ENCODE measurements around the gene PHYKPL. TPM values are rescaled to one million over a fixed set of nuclear protein-coding genes. Genes with fewer than 3 reads are reported as not detected.

PHYKPL gene
- total and polyA plus RNA-seq, 2 of the 4 experiments (the other 2 are of a cell fraction) = 10.0 to 24.5 TPM

DNA sequence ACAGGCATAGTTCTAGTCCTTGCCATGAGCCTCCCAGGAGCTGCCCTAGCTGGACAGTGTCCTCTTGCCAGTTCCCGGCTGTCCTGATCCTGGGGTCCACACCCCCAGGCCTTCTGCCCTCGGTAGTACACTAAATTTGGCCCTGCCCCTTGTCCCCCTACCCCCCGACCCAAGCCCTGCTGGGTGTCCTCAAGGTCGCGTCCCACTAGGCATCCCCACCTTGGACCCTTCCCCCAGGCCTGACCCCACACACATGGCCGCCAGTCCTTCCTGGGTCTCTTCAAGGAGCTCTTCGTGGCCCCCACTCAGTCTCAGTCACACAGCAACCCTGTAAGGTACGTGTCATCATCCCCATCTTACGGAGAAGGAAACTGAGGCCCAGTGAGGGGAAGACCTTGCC lies 40.0 kb upstream of the PHYKPL start:
- Histone ChIP-seq H3K56ac (ENCODE audit: extremely low read depth, insufficient read depth, low read length) (no peak overlapping the region), H2BK20ac (ENCODE audit: low read depth, low read length) (no peak overlapping the region), H3K79me1 (ENCODE audit: low read depth in 1 of 2, low read length in 2 of 2) (no peaks in the 10 kb centered on the region), H3K4me2 (ENCODE audit: low read depth, low read length) (no peak overlapping the region), H4K5ac (ENCODE audit: low read depth, low read length) (no peak overlapping the region), H3K9ac (ENCODE audit: low read depth, low read length) (no peak overlapping the region), H2AFZ (replicated peaks; ENCODE audit: low read length, poor library complexity) (no peak overlapping the region), H3K27ac (ENCODE audit: insufficient read depth, low read length) (no peak overlapping the region), H2AK5ac (ENCODE audit: low read depth, low read length) (no peak overlapping the region), H3K36me3 (ENCODE audit: control insufficient read depth, insufficient read depth, low read length) (no peaks in the 10 kb centered on the region), H3K4me1 (ENCODE audit: control insufficient read depth, insufficient read depth, low read length) (no peaks in the 10 kb centered on the region), H3K23ac (ENCODE audit: low read depth, low read length) (no peak overlapping the region), H4K91ac (ENCODE audit: insufficient read depth, low read depth, low read length) (no peak overlapping the region), H4K20me1 (ENCODE audit: insufficient read depth, low read length) (no peaks in the 10 kb centered on the region), H3K9me1 (ENCODE audit: insufficient read depth, low read length) (no peaks in the 10 kb centered on the region), H3K27me3 (ENCODE audit: control insufficient read depth, insufficient read depth, low read length) (no peaks in the 10 kb centered on the region; the same call in 1 of the 2 replicates), H2BK15ac (ENCODE audit: low read depth, low read length) (no peak overlapping the region), H2BK120ac (ENCODE audit: low read depth, low read length) (no peak overlapping the region), H2AK9ac (replicated peaks; ENCODE audit: low read depth, low read length, poor library complexity) (no peak overlapping the region), H3K14ac (replicated peaks; ENCODE audit: low read depth, low read length) (no peak overlapping the region), H4K8ac (ENCODE audit: low read depth in 2 of 2, low read length in 2 of 2) (no peak overlapping the region), H3K4ac (ENCODE audit: low read depth, low read length) (no peak overlapping the region), H3K4me3 (ENCODE audit: insufficient read depth, low read depth, low read length) (no peak overlapping the region), H2BK5ac (ENCODE audit: low read depth, low read length, poor library complexity, severe bottlenecking) (no peak overlapping the region), H3K9me3 (ENCODE audit: control insufficient read depth, insufficient read depth, low read length) (peaks cover 9% of the 10 kb centered on the region), H3K18ac (ENCODE audit: low read depth, low read length) (no peak overlapping the region)
- CTCF ChIA-PET = no interaction called here
- DNase-seq (no peak), ATAC-seq (ENCODE audit: low read depth) (no peak)
- intact Hi-C loops (cut with micrococcal nuclease) (no loop called here), in situ Hi-C loops (cut with MboI; ENCODE audit: low sequenced_read_pairs) (no loop called here), dilution Hi-C loops (cut with HindIII; ENCODE audit: low sequenced_read_pairs, unreplicated experiment) (no loop called here)
- POLR2A ChIA-PET (ENCODE audit: unreplicated experiment) = no interaction called here
- BruUV-seq (replicated peaks) = no TSS peak
- WGBS, 2 experiments (ENCODE audit: extremely low coverage in 2 of 2, insufficient read length in 1 of 2) = 67% methylated on average over 1 of the region's 9 CpGs; no CpG with 5 or more reads in 1 of the 2 experiments
- TF ChIP-seq SMC3 (IDR thresholded peaks at IDR 0.05; ENCODE audit: low read depth, low read length) (no peak), RAD21 (IDR thresholded peaks at IDR 0.05; ENCODE audit: low read length) (no peak), NFE2L2 (IDR thresholded peaks at IDR 0.05; ENCODE audit: low read depth, low read length) (no peak), FOS (IDR thresholded peaks at IDR 0.05; ENCODE audit: low read depth, low read length) (no peak)

Measured in IMR-90 (cell line).